SHP77 treated with DMSO at 0.1 percent for 48 hours (cell line): Measurements from ENCODE around the gene ZNF85.
"Not testable (repeated sequence)": the region's sequence is repeated elsewhere in the genome, so short reads cannot be mapped to it uniquely, and the experiment has no call there.

Source experiments
- DNase-seq: peaks from one replicate; lab custom pipeline; 2025; lab: John Stamatoyannopoulos, UW

Gene ZNF85

DNA sequence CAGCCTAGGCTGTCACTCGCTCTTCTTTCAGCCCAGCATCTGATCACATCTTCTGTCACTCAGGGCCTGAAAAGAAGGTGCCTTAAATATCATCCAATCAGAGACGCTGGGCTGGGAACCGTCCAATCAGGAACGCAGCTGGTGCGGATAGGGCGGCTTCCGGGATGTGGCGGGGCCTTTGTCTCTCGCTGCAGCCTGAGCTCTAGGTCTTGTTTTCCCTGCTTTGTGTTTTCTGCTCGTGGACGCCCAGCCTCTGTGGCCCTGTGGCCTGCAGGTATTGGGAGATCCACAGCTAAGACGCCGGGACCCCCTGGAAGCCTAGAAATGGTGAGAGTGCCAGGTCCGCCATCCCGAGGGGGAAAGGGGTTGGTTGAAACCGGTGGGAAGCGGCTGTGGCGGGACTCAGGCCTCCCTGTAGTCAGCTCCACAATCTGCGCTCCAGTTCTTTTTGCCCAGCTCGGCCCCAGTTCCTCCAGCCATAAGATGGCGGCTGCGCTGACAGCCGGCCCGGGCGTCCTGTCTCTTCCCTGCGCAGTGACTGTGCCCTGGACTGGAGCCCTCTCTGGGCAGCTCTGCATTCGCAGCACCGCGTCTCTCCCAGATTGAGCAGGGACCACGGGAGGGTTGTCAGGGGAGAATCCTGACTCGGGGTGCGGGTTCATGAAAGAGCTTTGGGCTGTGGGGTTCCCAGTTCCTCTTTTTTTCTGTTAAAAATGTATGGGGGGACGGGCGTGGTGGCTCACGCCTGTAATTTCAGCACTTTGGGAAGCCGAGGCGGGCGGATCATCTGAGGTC lies at the start of gene ZNF85:
TSS of gene ZNF85 (plus strand) at position 175 of the 795 bp plus-strand sequence. CDS start at position 325, 150 bp downstream.
- peak; percentile 87 for DNase-seq

- no peak for DNase-seq
These were observed 43.5 kb upstream of the ZNF85 start for GRCh38 chr19:20879501-20879900.

- DNase-seq, result no peak
These were observed 10.1 kb upstream of the ZNF85 start for GRCh38 chr19:20912973-20913372.

- DNase-seq, result no peak
These were observed 2.4 kb downstream of the ZNF85 start for GRCh38 chr19:20925481-20925880.

GRCh38 chr19:20926796-20927195 lies 3.7 kb downstream of the ZNF85 start:
- no peak for DNase-seq

DNA sequence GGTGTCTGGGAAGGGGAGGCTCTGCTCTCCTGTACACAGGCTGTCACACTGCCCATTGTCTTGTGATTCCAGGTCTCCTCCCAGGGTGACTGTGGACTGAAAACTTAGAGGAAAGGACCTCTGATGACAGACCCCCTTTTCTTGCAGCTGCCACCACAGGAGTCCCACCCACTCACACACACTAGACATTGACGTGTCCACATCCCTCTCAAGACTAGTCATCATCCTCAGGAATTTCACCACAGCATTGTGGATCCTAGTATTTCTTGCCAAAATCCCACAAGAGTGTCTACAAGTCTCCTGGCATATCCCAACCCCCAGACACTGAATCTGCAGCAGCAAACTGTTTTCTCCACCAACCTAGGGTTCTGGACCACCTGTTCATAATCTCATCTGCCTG lies 5.3 kb downstream of the ZNF85 start:
- DNase-seq, result no peak

DNA sequence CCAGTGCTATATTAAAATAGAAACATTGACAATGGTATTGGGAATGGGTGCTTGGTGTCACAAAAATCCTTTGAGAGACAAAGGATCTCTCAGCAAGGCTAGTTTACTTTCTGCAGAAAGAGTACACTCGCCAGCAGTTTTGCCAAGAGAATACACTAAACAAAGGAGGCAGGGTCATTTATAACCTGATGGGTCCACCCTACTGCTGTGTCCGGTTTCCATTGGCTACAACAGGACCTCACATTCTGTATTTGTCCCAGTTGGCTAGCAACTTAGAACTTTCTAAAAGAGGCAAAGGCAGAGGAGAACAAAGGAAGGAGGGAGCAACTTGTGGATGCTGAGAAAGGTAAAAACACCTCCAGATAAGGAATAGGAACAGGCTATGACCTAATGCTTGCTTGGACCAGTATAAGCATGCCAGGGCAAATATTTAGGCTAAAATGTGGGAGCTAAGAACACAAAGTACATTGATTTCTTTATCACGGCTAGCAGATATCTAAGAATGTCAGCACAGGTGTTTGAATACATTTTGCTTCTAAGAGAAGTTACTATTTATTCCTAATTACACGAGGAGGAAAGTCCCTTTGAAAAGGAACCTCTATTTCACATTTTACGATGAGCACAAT lies 13.4 kb downstream of the ZNF85 start:
- DNase-seq, result not testable (repeated sequence)

- DNase-seq, result not testable (repeated sequence)
These were observed 29.6 kb downstream of the ZNF85 start for GRCh38 chr19:20952561-20953095.

GRCh38 chr19:20964798-20965197 lies 41.7 kb downstream of the ZNF85 start:
- no peak for DNase-seq

GRCh38 chr19:20968092-20968491 lies 45.0 kb downstream of the ZNF85 start:
- no peak for DNase-seq

- no peak for DNase-seq
These were observed 46.4 kb downstream of the ZNF85 start for GRCh38 chr19:20969498-20969897.

- no peak for DNase-seq
These were observed 46.8 kb downstream of the ZNF85 start for GRCh38 chr19:20969898-20970297.

- DNase-seq, result not testable (repeated sequence)
These were observed 69.7 kb downstream of the ZNF85 start for GRCh38 chr19:20992788-20993187.

DNA sequence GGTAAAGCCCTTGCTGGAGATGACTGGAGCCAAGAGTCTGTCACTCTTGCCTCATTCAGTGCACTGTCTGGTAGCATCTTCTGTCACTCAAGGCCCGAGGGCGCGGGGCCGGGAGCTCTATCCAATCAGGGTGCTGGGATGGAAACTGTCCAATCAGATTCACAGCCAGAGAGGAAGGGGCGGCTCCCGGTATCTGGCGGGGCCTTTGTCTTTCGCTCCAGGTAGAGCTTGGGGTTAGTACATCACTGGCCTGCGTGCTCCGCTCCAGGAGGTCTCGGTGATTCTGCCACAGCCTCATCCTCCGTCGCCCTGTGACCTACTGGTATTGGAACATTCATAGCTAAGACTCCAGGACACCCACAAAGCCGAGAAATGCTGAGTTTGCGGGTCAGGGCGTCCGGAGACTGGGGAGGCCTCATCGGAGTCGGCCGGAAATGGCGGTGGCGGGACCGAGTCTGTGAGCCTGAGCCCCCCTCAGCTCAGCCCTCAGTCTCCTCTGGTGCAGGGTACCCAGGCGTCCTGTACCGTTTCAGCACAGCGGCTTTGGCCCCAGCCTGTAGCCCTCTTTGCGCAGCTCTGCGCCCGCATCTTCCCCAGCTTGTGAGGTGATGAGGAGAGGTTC lies 76.8 kb downstream of the ZNF85 start:
- peak; percentile 88 for DNase-seq
